HFF-Myc (cell line): ENCODE measurements around the gene RPL18.
A peak's percentile ranks its signal among the peaks of the same experiment; 100 is the strongest.

ENCODE experiments used
- DNase-seq: peaks from one replicate; pipeline ENCODE4 v3.0.0-alpha.2; 2011; ENCODE audit warnings: low read depth; ENCODE audit errors: extremely low read depth
- H3K4me3 ChIP-seq: replicated peaks from 2 replicates; pipeline ENCODE4 v1.5.1; 2011; ENCODE audit warnings: low read depth, mild to moderate bottlenecking, control low read depth, low read length
- TF ChIP-seq, protein P1 (sequence below): IDR thresholded peaks from 2 replicates; pipeline ENCODE4 v1.5.1; 2012; ENCODE audit warnings: mild to moderate bottlenecking, low read depth, low read length, control low read depth; ENCODE audit errors: missing control alignments

The RPL18 gene

DNA sequence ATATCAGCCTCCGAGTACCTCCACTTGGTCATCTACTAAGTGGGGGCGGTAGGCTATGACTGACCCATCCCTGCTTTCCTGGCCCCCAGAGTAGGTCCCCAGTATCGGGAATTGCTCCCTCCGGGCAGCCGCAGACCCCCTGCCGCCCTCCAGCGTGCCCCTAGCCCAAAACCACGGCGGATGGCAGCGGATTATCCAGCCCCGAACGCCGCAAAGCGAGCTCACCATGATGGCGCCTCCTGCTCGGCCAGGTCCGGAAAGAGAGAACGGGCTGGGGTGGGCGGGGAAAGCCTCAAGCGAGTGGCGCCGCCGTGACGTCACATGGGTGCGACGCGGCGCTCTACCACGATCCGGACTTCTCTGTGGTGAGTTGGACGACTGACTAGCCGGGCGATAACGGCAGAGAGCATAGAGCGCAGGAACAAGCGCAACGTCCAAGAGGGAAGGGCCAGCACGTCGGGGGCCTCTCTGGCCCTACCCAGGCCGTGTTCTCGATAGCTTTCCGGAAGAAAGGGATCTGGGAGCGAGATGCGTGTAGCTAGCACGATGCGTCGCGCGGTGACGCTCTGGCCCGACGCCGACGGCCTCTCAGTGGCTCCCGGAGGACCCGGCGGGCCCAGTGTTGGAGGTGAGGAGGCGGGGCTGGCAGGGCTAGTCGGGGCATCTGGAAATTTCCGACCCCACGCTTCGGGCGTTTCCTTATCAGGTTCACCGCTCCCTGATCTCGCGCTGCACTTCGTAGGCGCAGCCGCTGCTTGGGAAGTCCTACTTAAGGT is at the start of gene RPL18, which contains the start of gene SPHK2:
Gene RPL18 (minus strand): TSS at position 263 of the 776 bp plus-strand sequence. CDS start 35 bp downstream, at position 228.
Gene SPHK2 (plus strand): TSS at position 591 of the 776 bp plus-strand sequence. CDS start 1,009 bp downstream, outside the sequence.
- TF ChIP-seq, protein P1, sequence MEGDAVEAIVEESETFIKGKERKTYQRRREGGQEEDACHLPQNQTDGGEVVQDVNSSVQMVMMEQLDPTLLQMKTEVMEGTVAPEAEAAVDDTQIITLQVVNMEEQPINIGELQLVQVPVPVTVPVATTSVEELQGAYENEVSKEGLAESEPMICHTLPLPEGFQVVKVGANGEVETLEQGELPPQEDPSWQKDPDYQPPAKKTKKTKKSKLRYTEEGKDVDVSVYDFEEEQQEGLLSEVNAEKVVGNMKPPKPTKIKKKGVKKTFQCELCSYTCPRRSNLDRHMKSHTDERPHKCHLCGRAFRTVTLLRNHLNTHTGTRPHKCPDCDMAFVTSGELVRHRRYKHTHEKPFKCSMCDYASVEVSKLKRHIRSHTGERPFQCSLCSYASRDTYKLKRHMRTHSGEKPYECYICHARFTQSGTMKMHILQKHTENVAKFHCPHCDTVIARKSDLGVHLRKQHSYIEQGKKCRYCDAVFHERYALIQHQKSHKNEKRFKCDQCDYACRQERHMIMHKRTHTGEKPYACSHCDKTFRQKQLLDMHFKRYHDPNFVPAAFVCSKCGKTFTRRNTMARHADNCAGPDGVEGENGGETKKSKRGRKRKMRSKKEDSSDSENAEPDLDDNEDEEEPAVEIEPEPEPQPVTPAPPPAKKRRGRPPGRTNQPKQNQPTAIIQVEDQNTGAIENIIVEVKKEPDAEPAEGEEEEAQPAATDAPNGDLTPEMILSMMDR, result no peak
- peak within 1 kb of the TSS; percentile 90 for H3K4me3 ChIP-seq
- DNase-seq, result peak; percentile 99

DNA sequence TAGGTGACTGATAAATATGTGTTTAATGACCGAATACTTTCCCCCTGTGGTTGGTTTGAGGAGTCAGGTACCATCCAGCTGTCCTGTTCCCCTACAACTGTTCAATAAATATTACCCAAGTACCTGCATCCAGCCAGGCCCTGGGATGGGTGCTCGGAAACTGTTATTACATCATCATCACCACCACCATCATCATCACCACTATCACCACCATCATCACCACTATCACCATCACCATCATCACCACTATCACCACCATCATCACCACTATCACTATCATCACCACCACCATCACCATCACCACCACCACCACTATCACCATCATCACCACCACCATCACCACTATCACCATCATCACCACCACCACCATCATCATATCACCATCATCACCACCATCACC is 49.8 kb upstream of the RPL18 start:
- no peak for DNase-seq
- no peak overlapping the region for H3K4me3 ChIP-seq
- TF ChIP-seq, protein P1, result no peak

DNA sequence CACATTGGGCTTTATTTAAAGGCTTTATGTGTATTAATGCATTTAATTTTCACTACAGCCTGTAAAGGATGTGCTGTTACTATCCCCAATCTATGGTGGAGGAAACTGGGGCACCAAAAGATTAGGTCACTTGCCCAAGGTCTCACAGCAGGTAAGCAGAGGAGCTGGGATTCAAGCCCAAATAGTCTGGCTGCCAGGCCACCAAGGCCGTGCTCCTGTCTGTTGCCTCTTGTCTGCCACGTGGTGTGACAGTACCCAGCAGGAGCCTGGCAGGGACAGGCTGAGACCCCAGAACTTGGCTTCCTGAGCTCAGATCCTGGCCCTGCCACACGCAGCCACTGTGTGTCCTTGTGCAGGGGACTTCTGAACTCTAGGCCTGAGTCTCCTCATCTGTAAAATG is 49.4 kb upstream of the RPL18 start:
- no peak overlapping the region for H3K4me3 ChIP-seq
- TF ChIP-seq, protein P1, result no peak
- DNase-seq, result no peak

DNA sequence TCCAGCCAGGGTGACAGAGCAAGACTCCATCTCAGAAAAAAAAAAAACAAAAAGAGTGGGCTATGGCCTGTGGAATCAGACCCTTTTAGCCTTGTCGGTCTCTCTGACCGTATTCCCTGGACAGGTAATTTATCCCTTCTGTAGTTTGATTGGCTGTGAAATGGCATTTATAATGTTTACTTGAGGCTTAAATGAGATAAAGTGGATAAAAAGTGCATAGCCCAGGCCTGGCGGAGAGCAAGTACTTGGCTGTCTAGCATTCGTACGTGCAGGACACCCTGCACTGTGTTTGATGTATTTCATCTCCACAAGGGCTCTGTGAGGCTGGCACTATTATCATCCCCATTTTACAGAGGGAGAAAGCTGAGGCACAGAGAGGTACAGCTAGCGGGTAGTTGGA is 46.8 kb upstream of the RPL18 start:
- TF ChIP-seq, protein P1, result no peak
- DNase-seq, result no peak
- no peak overlapping the region for H3K4me3 ChIP-seq

DNA sequence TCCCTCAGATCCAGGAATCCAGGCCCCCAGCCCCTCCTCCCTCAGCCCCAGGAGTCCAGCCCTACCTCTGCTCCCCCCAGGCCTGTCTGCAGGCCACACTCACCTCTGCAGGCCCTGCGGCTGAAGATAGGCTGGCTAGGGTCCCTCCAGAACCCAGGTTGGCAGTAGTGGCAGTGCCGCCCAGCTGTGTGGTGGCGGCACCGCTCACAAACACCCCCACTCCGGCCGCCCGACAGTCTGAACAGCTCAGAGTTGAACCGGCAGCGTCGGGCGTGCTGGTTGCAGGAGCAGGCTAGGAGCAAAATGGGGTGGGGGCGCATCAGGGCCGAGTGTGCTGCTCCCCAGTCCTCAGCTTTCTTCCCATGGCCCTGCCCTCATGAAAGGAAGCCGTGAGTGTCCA is 45.5 kb upstream of the RPL18 start:
- DNase-seq, result no peak
- TF ChIP-seq, protein P1, result no peak
- H3K4me3 ChIP-seq, result no peak overlapping the region

DNA sequence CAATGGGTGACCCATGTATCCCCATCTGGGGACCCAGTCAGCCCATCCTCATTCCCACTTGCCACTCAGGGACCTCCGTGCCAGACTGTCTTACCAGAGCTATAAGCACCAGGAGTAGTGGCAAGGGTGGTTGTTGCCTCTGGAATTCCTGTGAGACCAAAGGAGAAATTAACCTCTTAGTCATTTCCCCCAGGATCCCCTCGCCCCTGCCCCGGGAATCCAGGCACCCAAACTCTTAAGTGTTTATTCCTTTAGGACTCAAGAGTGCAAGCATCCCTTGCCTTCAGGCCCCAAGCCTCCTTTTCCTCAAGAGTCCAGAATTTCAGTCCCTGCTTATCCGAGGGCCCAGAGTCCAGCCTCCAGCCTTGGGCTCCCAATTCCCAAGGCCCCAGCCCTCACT is 44.7 kb upstream of the RPL18 start:
- no peak for DNase-seq
- TF ChIP-seq, protein P1, result no peak
- H3K4me3 ChIP-seq, result no peak overlapping the region
